H1 (cell line): Measurements from ENCODE around the gene IFT80. TPM values are rescaled to one million over a fixed set of nuclear protein-coding genes. Genes with fewer than 3 reads are reported as not detected.

Source experiments
- BCL11A ChIP-seq, 2 experiments: IDR thresholded peaks; one replicate each; pipeline ENCODE4 v1.6.1; 2011; ENCODE audit warnings: low read depth in 2 of 2, low read length in 2 of 2, mild to moderate bottlenecking in 2 of 2
- NANOG ChIP-seq: IDR thresholded peaks from 2 replicates; pipeline ENCODE4 v1.6.1; 2011; ENCODE audit warnings: low read length, low read depth, mild to moderate bottlenecking, inconsistent platforms; ENCODE audit not compliant: insufficient read depth, poor library complexity, severe bottlenecking
- POLR2A ChIP-seq, 2 experiments: IDR thresholded peaks; 1 replicate in 1 of 2; 2 replicates in 1 of 2; pipeline ENCODE4 v1.6.1; 2011; ENCODE audit warnings: low read depth in 2 of 2, low read length in 2 of 2, mild to moderate bottlenecking in 2 of 2; ENCODE audit errors: control extremely low read depth in 1 of 2
- RXRA ChIP-seq: IDR thresholded peaks from 2 replicates; pipeline ENCODE4 v1.6.1; 2011; ENCODE audit warnings: low read depth, mild to moderate bottlenecking, low read length, moderate library complexity; ENCODE audit not compliant: insufficient read depth
- SIRT6 ChIP-seq: IDR thresholded peaks from one replicate; pipeline ENCODE4 v1.7.1; 2012; ENCODE audit warnings: low read length, inconsistent platforms
- SRF ChIP-seq: IDR thresholded peaks from 2 replicates; pipeline ENCODE4 v1.6.1; 2011; ENCODE audit warnings: mild to moderate bottlenecking, low read depth, low read length, moderate library complexity
- SUZ12 ChIP-seq: fragments of 200-600 bp; sonication (generic); IDR thresholded peaks from 2 replicates; pipeline ENCODE4 v1.6.1; 2012; ENCODE audit warnings: mild to moderate bottlenecking, inconsistent platforms, low read length, moderate library complexity, mixed read lengths
- TCF12 ChIP-seq: IDR thresholded peaks from 2 replicates; pipeline ENCODE4 v1.6.1; 2011; ENCODE audit warnings: low read depth, mild to moderate bottlenecking, low read length
- polyA plus RNA-seq, 7 experiments: library from polyadenylated mRNA; depleted of rRNA in 3 of 7; stranded (reverse) in 5 of 7; unstranded in 2 of 7; fragments of >200 nt in 5 of 7; fragments of 200-250 nt in 2 of 7; gene quantifications; 1 replicate in 5 of 7; 2 replicates in 1 of 7; 4 replicates in 1 of 7; pipeline versions ENCODE4 v1.2.1 to v1.2.3, GENCODE V29; 2011 to 2013; ENCODE audit warnings: missing spikeins in 2 of 7, mixed read lengths in 2 of 7
- total RNA-seq: library from RNA; stranded (reverse); fragmentation: NEBNext Ultra II Directional; extraction: Animal tissue kit (Norgen Biotek cat#: 25700); gene quantifications from 2 replicates; pipeline ENCODE4 v1.2.1, GENCODE V29; 2021
- TF ChIP-seq, protein P1 (sequence below): IDR thresholded peaks from 2 replicates; pipeline ENCODE4 v1.6.1; 2011; ENCODE audit warnings: low read depth, mild to moderate bottlenecking, low read length; ENCODE audit not compliant: insufficient read depth

IFT80 gene
- total and polyA plus RNA-seq, 2 of the 8 experiments (the other 6 are each of a cell fraction or from before 2014, with no cell fraction given) = 7.2 to 25.9 TPM

DNA sequence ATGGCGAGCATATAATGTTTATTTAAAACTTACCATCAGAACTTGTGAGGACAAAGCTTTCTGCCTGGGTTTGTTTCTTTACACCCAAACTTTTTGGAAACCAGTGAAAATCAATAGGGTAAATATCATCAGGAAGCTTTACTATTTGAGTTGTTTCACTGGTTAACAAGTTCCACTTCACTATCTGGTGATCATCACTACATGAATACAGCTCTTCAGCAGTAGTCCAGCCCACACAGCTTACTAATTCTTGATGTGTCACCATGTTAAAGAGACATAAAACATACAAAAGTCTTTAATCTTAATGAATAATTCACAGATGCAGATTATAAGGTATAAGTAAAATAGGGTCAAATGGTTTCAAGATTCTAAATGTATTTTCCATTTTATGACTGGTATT, 17.6 kb downstream of the IFT80 start (continued):
- TF ChIP-seq BCL11A (IDR thresholded peaks at IDR 0.05; ENCODE audit: low read depth in 2 of 2, low read length in 2 of 2) = no peak
- no peak for TF ChIP-seq SRF
- no peak for TF ChIP-seq RXRA
- no peak for TF ChIP-seq TCF12
- TF ChIP-seq NANOG = no peak
- no peak for TF ChIP-seq POLR2A (IDR thresholded peaks at IDR 0.05; ENCODE audit: control extremely low read depth in 1 of 2, low read depth in 2 of 2, low read length in 2 of 2)
- no peak for TF ChIP-seq SUZ12
- TF ChIP-seq, protein P1, sequence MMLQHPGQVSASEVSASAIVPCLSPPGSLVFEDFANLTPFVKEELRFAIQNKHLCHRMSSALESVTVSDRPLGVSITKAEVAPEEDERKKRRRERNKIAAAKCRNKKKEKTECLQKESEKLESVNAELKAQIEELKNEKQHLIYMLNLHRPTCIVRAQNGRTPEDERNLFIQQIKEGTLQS = no peak
- no peak for TF ChIP-seq SIRT6
- TF ChIP-seq, all 59 proteins: peak for 0
